SK-N-MC (cell line): ENCODE results near the gene ADAM10.

ENCODE experiments used
- EZH2 ChIP-seq: fragments of 200-600 bp; sonication (generic); IDR thresholded peaks from one replicate; pipeline ENCODE4 v1.6.1; 2017; ENCODE audit warnings: antibody characterized with exemption
- POLR2AphosphoS5 ChIP-seq: IDR thresholded peaks from 2 replicates; pipeline ENCODE4 v1.6.1; 2012; ENCODE audit warnings: mild to moderate bottlenecking, low read depth, low read length, borderline replicate concordance

- TF ChIP-seq EZH2 (no peak), POLR2AphosphoS5 (no peak)
These were observed 15.0 kb upstream of the ADAM10 start for GRCh38 chr15:58764468-58764867.
